Ishikawa (cell line): Measurements from ENCODE around the gene ATXN1.

Experiments used
- CEBPB ChIP-seq: IDR thresholded peaks from 2 replicates; pipeline ENCODE4 v1.6.1; 2012
- EGR1 ChIP-seq: IDR thresholded peaks from 2 replicates; pipeline ENCODE4 v1.6.1; 2012
- EP300 ChIP-seq: IDR thresholded peaks from 2 replicates; pipeline ENCODE4 v1.6.1; 2012; ENCODE audit warnings: borderline replicate concordance
- FOXM1 ChIP-seq: IDR thresholded peaks from 2 replicates; pipeline ENCODE4 v1.6.1; 2012; ENCODE audit warnings: low read depth, borderline replicate concordance
- TCF12 ChIP-seq: IDR thresholded peaks from 2 replicates; pipeline ENCODE4 v1.6.1; 2012; ENCODE audit warnings: low read depth
- TEAD4 ChIP-seq: IDR thresholded peaks from 2 replicates; pipeline ENCODE4 v1.6.1; 2012
- USF1 ChIP-seq: IDR thresholded peaks from 2 replicates; pipeline ENCODE4 v1.6.1; 2012
- YY1 ChIP-seq: IDR thresholded peaks from 2 replicates; pipeline ENCODE4 v1.6.1; 2012; ENCODE audit warnings: low read depth
- TF ChIP-seq, protein P1 (sequence below): IDR thresholded peaks from 2 replicates; pipeline ENCODE4 v1.6.1; 2012
- TF ChIP-seq, protein P2 (sequence below): IDR thresholded peaks from 2 replicates; pipeline ENCODE4 v1.6.1; 2012; ENCODE audit warnings: low read depth, mild to moderate bottlenecking

DNA sequence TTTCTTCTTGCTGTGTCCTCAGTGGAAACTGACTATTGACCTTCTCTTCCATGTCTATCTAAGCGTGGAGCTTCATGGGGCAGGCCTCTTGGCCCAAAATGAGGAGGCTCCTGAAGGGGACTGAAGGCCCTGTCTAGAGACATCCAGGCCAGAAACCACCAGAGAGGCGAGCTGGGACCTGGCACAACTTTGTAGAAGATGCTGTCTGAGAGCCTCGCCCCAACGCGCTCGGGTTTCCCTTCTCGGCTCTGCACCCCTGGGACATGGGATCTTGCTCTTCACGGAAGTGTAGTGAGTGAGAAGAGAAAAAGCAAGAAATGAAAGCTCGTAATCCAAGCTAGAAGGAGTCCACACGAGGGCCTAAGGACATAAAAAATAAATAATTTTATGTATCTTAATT, 426.1 kb downstream of the ATXN1 start:
- no peak for TF ChIP-seq CEBPB
- no peak for TF ChIP-seq EP300
- no peak for TF ChIP-seq USF1
- TF ChIP-seq, protein P1, sequence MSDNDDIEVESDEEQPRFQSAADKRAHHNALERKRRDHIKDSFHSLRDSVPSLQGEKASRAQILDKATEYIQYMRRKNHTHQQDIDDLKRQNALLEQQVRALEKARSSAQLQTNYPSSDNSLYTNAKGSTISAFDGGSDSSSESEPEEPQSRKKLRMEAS = no peak
- no peak for TF ChIP-seq TEAD4
- no peak for TF ChIP-seq YY1
- TF ChIP-seq FOXM1 = no peak
- no peak for TF ChIP-seq TCF12
- no peak for TF ChIP-seq EGR1
- TF ChIP-seq, protein P2, sequence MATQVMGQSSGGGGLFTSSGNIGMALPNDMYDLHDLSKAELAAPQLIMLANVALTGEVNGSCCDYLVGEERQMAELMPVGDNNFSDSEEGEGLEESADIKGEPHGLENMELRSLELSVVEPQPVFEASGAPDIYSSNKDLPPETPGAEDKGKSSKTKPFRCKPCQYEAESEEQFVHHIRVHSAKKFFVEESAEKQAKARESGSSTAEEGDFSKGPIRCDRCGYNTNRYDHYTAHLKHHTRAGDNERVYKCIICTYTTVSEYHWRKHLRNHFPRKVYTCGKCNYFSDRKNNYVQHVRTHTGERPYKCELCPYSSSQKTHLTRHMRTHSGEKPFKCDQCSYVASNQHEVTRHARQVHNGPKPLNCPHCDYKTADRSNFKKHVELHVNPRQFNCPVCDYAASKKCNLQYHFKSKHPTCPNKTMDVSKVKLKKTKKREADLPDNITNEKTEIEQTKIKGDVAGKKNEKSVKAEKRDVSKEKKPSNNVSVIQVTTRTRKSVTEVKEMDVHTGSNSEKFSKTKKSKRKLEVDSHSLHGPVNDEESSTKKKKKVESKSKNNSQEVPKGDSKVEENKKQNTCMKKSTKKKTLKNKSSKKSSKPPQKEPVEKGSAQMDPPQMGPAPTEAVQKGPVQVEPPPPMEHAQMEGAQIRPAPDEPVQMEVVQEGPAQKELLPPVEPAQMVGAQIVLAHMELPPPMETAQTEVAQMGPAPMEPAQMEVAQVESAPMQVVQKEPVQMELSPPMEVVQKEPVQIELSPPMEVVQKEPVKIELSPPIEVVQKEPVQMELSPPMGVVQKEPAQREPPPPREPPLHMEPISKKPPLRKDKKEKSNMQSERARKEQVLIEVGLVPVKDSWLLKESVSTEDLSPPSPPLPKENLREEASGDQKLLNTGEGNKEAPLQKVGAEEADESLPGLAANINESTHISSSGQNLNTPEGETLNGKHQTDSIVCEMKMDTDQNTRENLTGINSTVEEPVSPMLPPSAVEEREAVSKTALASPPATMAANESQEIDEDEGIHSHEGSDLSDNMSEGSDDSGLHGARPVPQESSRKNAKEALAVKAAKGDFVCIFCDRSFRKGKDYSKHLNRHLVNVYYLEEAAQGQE = no peak
